ENCODE data around the gene ZNF282. TPM values are rescaled to one million over a fixed set of nuclear protein-coding genes. Genes with fewer than 3 reads are reported as not detected.

ZNF282 gene
- total and polyA plus RNA-seq, 9 of the 15 experiments (the other 6 are each of a cell fraction or from before 2014, with no cell fraction given) = 0.76 to 58.6 (median 17.4) TPM

- peak; percentile 58 to 84 for TF ChIP-seq AFF1 (IDR thresholded peaks at IDR 0.05; ENCODE audit: low read depth in 1 of 2, partially characterized antibody in 2 of 2)
- TF ChIP-seq, protein P1, sequence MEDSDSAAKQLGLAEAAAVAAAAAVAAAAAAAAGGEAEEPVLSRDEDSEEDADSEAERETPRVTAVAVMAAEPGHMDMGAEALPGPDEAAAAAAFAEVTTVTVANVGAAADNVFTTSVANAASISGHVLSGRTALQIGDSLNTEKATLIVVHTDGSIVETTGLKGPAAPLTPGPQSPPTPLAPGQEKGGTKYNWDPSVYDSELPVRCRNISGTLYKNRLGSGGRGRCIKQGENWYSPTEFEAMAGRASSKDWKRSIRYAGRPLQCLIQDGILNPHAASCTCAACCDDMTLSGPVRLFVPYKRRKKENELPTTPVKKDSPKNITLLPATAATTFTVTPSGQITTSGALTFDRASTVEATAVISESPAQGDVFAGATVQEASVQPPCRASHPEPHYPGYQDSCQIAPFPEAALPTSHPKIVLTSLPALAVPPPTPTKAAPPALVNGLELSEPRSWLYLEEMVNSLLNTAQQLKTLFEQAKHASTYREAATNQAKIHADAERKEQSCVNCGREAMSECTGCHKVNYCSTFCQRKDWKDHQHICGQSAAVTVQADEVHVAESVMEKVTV (CRISPR knock-in tag; IDR thresholded peaks at IDR 0.05) = peak; percentile 40; the same call in 1 of the 2 replicates
- TF ChIP-seq SP2 (IDR thresholded peaks at IDR 0.05; ENCODE audit: extremely low read depth, low read depth, low read length, poor library complexity, severe bottlenecking) = peak; percentile 73
- TF ChIP-seq ZBTB34 (CRISPR knock-in tag; IDR thresholded peaks at IDR 0.05) = no peak
- peak; percentile 57; the same call in 1 of the 2 replicates for TF ChIP-seq ZNF764 (CRISPR knock-in tag; IDR thresholded peaks at IDR 0.05; ENCODE audit: low read depth)
- peak; percentile 74; the same call in 1 of the 2 replicates for TF ChIP-seq MBD2 (IDR thresholded peaks at IDR 0.05; ENCODE audit: borderline replicate concordance, low read depth)
- no peak for TF ChIP-seq ZNF436 (CRISPR knock-in tag; IDR thresholded peaks at IDR 0.05)
- no peak for TF ChIP-seq PTTG1 (tag; IDR thresholded peaks at IDR 0.05; ENCODE audit: low read depth)
- TF ChIP-seq TRIM28 (IDR thresholded peaks at IDR 0.05) = peak; percentile 61; the same call in 1 of the 2 replicates
- peak; percentile 45 to 50; a peak in 2 of 4 replicates for TF ChIP-seq RAD21 (CRISPR knock-in tag; conservative IDR thresholded peaks at IDR 0.05 in 1 of 2, IDR thresholded peaks at IDR 0.05 in 1 of 2)
- TF ChIP-seq KAT8 (IDR thresholded peaks at IDR 0.05; ENCODE audit: low read depth) = no peak
- TF ChIP-seq KDM2B (CRISPR knock-in tag; IDR thresholded peaks at IDR 0.05) = no peak
- no peak for TF ChIP-seq ZKSCAN8 (CRISPR knock-in tag; IDR thresholded peaks at IDR 0.05)
- no peak for TF ChIP-seq SIRT6 (IDR thresholded peaks at IDR 0.05; ENCODE audit: low read depth, low read length)
- TF ChIP-seq, protein P2, sequence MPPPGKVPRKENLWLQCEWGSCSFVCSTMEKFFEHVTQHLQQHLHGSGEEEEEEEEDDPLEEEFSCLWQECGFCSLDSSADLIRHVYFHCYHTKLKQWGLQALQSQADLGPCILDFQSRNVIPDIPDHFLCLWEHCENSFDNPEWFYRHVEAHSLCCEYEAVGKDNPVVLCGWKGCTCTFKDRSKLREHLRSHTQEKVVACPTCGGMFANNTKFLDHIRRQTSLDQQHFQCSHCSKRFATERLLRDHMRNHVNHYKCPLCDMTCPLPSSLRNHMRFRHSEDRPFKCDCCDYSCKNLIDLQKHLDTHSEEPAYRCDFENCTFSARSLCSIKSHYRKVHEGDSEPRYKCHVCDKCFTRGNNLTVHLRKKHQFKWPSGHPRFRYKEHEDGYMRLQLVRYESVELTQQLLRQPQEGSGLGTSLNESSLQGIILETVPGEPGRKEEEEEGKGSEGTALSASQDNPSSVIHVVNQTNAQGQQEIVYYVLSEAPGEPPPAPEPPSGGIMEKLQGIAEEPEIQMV (tag; conservative IDR thresholded peaks at IDR 0.05; ENCODE audit: low read depth) = no peak
- TF ChIP-seq, protein P3, sequence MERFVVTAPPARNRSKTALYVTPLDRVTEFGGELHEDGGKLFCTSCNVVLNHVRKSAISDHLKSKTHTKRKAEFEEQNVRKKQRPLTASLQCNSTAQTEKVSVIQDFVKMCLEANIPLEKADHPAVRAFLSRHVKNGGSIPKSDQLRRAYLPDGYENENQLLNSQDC (CRISPR knock-in tag; IDR thresholded peaks at IDR 0.05) = peak; percentile 91; the same call in 1 of the 2 replicates
- TF ChIP-seq ZNF347 (CRISPR knock-in tag; IDR thresholded peaks at IDR 0.05; ENCODE audit: low read depth) = no peak
- peak; percentile 70 for TF ChIP-seq ELF1 (tag; IDR thresholded peaks at IDR 0.05)
These were observed 44.2 kb downstream of the ZNF282 start, which contains the start of gene ZNF212 (continued) for GRCh38 chr7:149239345-149240143.
